GM10266 (cell line): ENCODE data around the gene KDM6B.
A peak's percentile ranks its signal among the peaks of the same experiment; 100 is the strongest.

Source experiments
- DNase-seq: peaks from one replicate; pipeline ENCODE4 v3.0.0; 2012; ENCODE audit errors: extremely low spot score
- TF ChIP-seq, protein P1 (sequence below): IDR thresholded peaks from 2 replicates; pipeline ENCODE4 v1.5.1; 2012; ENCODE audit warnings: mild to moderate bottlenecking, low read depth; ENCODE audit not compliant: control insufficient read depth, insufficient read depth; ENCODE audit errors: missing control alignments

Gene KDM6B

DNA sequence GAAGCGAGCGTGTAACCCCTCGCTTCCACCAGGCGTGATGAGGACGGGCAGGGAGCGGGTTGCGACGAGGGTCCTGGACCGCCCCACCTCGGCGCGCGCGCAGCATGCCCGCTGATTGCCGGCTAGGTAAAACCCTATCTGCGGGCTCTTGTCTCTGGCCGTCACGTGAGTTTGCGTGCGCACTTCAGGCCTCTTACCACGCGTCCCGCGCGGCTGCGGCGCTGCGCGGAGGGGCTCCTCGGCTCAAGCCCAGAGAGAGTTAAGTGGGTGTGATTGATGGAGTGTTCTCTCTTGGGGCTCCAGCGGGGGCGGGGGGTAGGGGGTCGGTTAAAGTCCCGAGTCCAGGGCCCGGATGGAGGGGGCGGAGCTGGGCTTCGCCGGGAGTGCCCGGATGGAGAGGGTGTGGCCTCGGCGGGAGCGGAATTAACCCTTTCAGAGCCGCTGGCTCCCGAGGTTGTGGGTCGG is 7.9 kb downstream of the KDM6B start:
- DNase-seq = peak; percentile 86
- TF ChIP-seq, protein P1, sequence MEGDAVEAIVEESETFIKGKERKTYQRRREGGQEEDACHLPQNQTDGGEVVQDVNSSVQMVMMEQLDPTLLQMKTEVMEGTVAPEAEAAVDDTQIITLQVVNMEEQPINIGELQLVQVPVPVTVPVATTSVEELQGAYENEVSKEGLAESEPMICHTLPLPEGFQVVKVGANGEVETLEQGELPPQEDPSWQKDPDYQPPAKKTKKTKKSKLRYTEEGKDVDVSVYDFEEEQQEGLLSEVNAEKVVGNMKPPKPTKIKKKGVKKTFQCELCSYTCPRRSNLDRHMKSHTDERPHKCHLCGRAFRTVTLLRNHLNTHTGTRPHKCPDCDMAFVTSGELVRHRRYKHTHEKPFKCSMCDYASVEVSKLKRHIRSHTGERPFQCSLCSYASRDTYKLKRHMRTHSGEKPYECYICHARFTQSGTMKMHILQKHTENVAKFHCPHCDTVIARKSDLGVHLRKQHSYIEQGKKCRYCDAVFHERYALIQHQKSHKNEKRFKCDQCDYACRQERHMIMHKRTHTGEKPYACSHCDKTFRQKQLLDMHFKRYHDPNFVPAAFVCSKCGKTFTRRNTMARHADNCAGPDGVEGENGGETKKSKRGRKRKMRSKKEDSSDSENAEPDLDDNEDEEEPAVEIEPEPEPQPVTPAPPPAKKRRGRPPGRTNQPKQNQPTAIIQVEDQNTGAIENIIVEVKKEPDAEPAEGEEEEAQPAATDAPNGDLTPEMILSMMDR = no peak

DNA sequence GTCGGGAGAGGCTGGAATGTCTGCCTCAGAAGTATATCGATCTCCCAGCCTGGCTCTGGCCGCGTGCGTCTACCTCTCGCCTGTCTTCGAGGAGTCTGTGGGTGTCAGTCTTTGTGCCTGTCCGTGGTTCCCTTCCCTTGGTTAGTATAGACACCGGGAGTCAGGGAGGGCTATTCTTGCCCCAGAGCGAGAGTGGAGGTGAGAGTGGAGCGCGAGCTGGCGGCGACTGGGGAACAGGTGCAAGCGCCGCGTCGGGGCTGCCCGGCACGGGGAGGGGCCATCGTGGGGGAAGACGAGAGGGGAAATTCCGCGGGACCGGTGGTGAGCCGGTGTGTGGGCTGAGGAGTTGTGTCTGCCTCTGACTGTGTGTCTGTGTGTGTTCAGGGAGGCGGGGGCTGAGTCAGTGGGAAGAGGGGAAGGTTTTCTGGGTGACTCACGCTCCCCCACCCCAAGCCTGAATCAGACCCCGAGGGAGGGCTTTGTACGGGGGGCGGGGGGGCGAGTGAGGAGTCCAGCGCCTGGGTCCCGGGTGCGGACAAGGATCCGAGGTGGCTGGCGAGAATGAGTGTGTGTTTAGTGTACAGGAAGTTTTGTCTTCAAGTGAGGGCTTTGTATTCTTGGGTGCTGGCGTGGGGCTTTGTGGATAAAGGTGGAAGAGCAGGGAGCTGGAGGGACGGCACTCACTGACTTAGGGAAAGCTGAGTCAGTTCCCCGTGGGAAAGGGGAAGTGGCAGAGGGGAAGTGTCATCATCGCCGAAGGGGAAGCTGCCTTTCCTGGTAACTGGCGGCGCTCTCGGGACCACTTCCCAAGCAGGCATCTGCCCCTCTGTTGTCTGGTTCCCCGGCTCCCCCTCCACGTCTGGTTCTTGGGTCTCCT is 8.6 kb downstream of the KDM6B start:
- TF ChIP-seq, protein P1 = peak; percentile 23
- DNase-seq = peak; percentile 82

DNA sequence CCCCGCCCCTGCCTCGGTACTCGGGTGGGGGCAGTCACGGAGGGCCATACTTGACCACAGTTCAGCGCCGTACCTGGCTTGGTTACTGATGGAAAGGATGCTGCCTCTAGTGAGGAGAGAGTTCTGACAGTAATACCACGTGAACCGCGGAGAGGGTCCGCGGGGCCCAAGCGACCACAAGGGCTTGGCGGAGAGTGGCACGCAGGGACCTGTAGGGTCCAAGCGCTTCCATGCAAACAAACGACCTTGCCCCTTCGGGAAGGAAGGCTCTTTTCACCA is 9.2 kb downstream of the KDM6B start:
- DNase-seq = no peak
- TF ChIP-seq, protein P1 = no peak

DNA sequence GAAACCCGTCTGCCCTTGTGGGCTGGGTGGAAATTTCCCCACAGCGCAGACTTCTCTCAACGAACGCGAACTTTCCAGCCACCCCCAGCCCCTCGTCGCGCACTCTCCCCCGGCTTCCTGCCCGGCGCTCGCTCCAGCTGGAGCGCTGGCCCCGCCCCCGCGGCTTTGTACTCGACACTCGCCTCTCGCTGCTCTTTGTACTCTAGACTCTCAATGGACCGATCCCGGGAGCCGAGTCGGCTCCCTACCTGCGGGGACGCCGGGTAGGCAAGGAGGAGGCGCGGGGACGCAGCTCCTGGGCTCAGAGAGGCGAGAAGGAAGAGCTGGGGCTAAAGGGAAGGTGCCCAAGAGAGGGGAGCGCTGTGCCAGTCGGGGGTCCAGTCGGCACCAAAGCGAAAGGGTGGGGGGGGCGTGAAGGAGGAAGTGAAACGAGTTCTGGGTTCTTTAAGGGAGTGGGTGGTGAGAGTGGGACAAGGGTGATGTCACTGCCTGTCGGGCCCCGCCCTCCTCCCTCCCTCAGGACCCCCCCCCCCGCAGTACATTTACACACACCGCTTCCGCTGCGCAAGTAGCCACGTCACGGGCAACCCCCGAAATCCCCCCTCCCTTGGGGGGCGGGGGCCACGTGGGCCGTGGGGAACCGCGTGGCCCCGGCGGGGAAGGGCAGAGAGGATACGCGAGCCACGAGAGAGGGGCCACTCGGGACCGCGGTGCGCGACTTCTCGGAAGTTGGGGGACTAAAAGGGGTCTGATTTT is 9.7 kb downstream of the KDM6B start:
- DNase-seq = peak; percentile 95
- TF ChIP-seq, protein P1 = no peak

DNA sequence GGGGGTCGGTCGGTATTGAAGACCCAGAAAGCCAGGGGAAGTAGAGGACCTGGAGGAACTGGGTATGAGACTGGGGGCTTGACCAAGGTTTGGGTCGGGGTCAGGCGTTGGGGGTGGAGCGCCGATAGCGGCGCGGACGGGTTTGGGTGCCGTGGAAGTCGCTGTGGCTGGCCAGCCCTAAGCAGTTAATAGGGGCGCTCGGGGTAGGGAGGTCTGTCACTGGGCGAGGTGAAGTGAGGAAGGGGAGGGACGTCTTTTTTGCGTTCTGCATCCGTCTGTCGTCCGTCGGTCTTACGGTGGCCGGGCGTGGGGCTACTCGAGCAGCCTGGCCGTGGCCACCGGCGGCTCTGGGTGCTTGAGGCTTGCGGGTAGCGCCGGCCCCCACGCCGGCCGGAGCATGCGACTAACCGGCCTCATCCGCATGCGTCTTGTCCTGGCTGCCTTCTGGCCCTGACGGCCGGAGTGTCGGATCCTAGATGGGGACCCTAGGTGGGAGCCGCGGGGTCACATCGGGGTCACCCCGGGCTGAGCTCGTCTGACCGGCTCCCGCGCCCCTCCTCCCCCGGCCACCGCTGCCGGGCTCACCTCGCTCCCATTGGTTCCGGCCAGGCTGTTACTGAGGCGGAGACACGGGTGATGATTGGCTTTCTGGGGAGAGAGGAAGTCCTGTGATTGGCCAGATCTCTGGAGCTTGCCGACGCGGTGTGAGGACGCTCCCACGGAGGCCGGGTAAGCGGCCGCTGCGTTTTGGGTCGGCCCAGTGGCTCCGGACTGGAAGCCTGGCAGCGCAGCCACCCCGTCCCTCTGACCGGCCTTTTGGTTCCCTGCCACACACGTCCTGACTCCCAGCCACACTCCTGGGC is 10.5 kb downstream of the KDM6B start:
- TF ChIP-seq, protein P1 = no peak
- peak; percentile 96 for DNase-seq

DNA sequence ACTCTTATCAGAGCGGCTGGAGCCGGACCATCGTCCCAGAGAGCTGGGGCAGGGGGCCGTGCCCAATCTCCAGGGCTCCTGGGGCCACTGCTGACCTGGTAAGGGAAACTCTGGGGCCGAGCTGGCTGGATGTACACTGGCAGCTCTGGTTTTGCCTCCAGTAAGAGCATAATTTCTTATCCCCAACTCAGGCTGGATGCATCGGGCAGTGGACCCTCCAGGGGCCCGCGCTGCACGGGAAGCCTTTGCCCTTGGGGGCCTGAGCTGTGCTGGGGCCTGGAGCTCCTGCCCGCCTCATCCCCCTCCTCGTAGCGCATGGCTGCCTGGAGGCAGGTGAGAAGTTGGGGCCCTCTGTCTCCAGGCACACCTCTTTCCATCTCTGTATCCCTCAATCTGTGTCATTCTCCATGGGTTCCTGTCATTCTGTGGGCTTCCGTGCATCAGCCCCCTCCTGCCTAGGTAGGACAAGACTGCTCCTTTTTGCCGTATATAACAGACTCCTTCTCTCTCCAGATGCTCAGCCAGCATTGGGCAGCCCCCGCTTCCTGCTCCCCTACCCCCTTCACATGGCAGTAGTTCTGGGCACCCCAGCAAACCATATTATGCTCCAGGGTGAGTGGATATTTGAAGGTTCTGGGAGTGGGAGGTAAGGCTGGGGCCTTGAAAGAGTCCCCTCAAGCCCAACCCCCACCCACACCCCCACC is 11.5 kb downstream of the KDM6B start:
- TF ChIP-seq, protein P1 = no peak
- no peak for DNase-seq
